Adipocyte (in vitro differentiated cells): ENCODE results near the gene MKLN1.
"Not testable (repeated sequence)": the region's sequence is repeated elsewhere in the genome, so short reads cannot be mapped to it uniquely, and the experiment has no call there.

Experiments used
- DNase-seq: peaks from one replicate; pipeline ENCODE4 v3.0.0-alpha.2; 2015; ENCODE audit warnings: low read depth
- H3K27me3 ChIP-seq: replicated peaks from 2 replicates; pipeline ENCODE4 v1.7.0; 2013; ENCODE audit warnings: mild to moderate bottlenecking, low read length, moderate library complexity; ENCODE audit not compliant: control insufficient read depth, insufficient read depth
- H3K36me3 ChIP-seq: 2 replicates; pipeline ENCODE4 v1.7.0; 2013; ENCODE audit warnings: low read length, mild to moderate bottlenecking, moderate library complexity; ENCODE audit not compliant: control insufficient read depth, insufficient read depth, severe bottlenecking
- H3K4me1 ChIP-seq: 2 replicates; pipeline ENCODE4 v1.7.0; 2013; ENCODE audit warnings: mild to moderate bottlenecking, low read length, moderate library complexity; ENCODE audit not compliant: control insufficient read depth, insufficient read depth
- H3K4me3 ChIP-seq: 2 replicates; pipeline ENCODE4 v1.7.0; 2013; ENCODE audit warnings: mild to moderate bottlenecking, low read length, moderate library complexity
- H3K9ac ChIP-seq: 2 replicates; pipeline ENCODE4 v1.7.0; 2013; ENCODE audit warnings: mild to moderate bottlenecking, low read length, moderate library complexity
- H3K9me3 ChIP-seq: 2 replicates; pipeline ENCODE4 v1.7.0; 2013; ENCODE audit warnings: mild to moderate bottlenecking, low read length, moderate library complexity; ENCODE audit not compliant: control insufficient read depth

The MKLN1 gene

GRCh38 chr7:131513245-131514061, 185.8 kb downstream of the MKLN1 start:
- Histone ChIP-seq H3K9ac (peak overlapping the region; percentile 30), H3K36me3 (no peaks in the 10 kb centered on the region), H3K27me3 (no peaks in the 10 kb centered on the region), H3K9me3 (no peaks in the 10 kb centered on the region), H3K4me1 (peaks cover 8% of the 10 kb centered on the region), H3K4me3 (no peak overlapping the region)
- peak; percentile 94 for DNase-seq

- not testable (repeated sequence) for H3K27me3 ChIP-seq, H3K9me3 ChIP-seq, H3K4me3 ChIP-seq, H3K9ac ChIP-seq, H3K36me3 ChIP-seq, DNase-seq, H3K4me1 ChIP-seq
Measured at GRCh38 chr7:131515471-131515870, 187.8 kb downstream of the MKLN1 start.

GRCh38 chr7:131517218-131517923, 189.7 kb downstream of the MKLN1 start:
- no peak for DNase-seq
- Histone ChIP-seq H3K9ac (no peak overlapping the region), H3K9me3 (no peaks in the 10 kb centered on the region), H3K27me3 (no peaks in the 10 kb centered on the region), H3K36me3 (no peaks in the 10 kb centered on the region), H3K4me1 (peaks cover 8% of the 10 kb centered on the region), H3K4me3 (no peak overlapping the region)

GRCh38 chr7:131518626-131519025, 190.9 kb downstream of the MKLN1 start:
- no peaks in the 10 kb centered on the region for H3K27me3 ChIP-seq
- DNase-seq = no peak
- H3K4me1 ChIP-seq = peaks cover 5% of the 10 kb centered on the region
- H3K36me3 ChIP-seq = no peaks in the 10 kb centered on the region
- H3K4me3 ChIP-seq = no peak overlapping the region
- no peaks in the 10 kb centered on the region for H3K9me3 ChIP-seq
- no peak overlapping the region for H3K9ac ChIP-seq

- Histone ChIP-seq H3K9me3 (no peaks in the 10 kb centered on the region), H3K9ac (no peak overlapping the region), H3K36me3 (no peaks in the 10 kb centered on the region), H3K27me3 (no peaks in the 10 kb centered on the region), H3K4me3 (no peak overlapping the region), H3K4me1 (no peaks in the 10 kb centered on the region)
- peak; percentile 34 for DNase-seq
Measured at GRCh38 chr7:131521651-131522163, 194.0 kb downstream of the MKLN1 start.

- DNase-seq = no peak
- peak overlapping the region; percentile 21 for H3K9ac ChIP-seq
- no peaks in the 10 kb centered on the region for H3K9me3 ChIP-seq
- no peaks in the 10 kb centered on the region for H3K4me1 ChIP-seq
- no peaks in the 10 kb centered on the region for H3K27me3 ChIP-seq
- H3K4me3 ChIP-seq = peak overlapping the region; percentile 67
- no peaks in the 10 kb centered on the region for H3K36me3 ChIP-seq
Measured at GRCh38 chr7:131522325-131522930, 194.8 kb downstream of the MKLN1 start.

- Histone ChIP-seq H3K27me3 (no peaks in the 10 kb centered on the region), H3K9ac (no peak overlapping the region), H3K9me3 (no peaks in the 10 kb centered on the region), H3K4me1 (no peaks in the 10 kb centered on the region), H3K36me3 (no peaks in the 10 kb centered on the region), H3K4me3 (no peak overlapping the region)
- DNase-seq = no peak
Measured at GRCh38 chr7:131524115-131524514, 196.4 kb downstream of the MKLN1 start.

GRCh38 chr7:131524703-131525102, 197.0 kb downstream of the MKLN1 start:
- Histone ChIP-seq H3K27me3 (no peaks in the 10 kb centered on the region), H3K4me1 (no peaks in the 10 kb centered on the region), H3K36me3 (no peaks in the 10 kb centered on the region), H3K9me3 (no peaks in the 10 kb centered on the region), H3K4me3 (no peak overlapping the region), H3K9ac (no peak overlapping the region)
- DNase-seq = no peak

GRCh38 chr7:131525820-131526219, 198.1 kb downstream of the MKLN1 start:
- H3K9ac ChIP-seq = no peak overlapping the region
- DNase-seq = no peak
- no peak overlapping the region for H3K4me3 ChIP-seq
- H3K27me3 ChIP-seq = no peaks in the 10 kb centered on the region
- H3K36me3 ChIP-seq = no peaks in the 10 kb centered on the region
- H3K4me1 ChIP-seq = no peaks in the 10 kb centered on the region
- H3K9me3 ChIP-seq = no peaks in the 10 kb centered on the region

- Histone ChIP-seq H3K4me3 (no peak overlapping the region), H3K9me3 (no peaks in the 10 kb centered on the region), H3K36me3 (no peaks in the 10 kb centered on the region), H3K27me3 (no peaks in the 10 kb centered on the region), H3K4me1 (no peaks in the 10 kb centered on the region), H3K9ac (no peak overlapping the region)
- DNase-seq = no peak
Measured at GRCh38 chr7:131527456-131527855, 199.8 kb downstream of the MKLN1 start.

- Histone ChIP-seq H3K4me3 (no peak overlapping the region), H3K9me3 (no peaks in the 10 kb centered on the region), H3K4me1 (no peaks in the 10 kb centered on the region), H3K27me3 (no peaks in the 10 kb centered on the region), H3K36me3 (no peaks in the 10 kb centered on the region), H3K9ac (no peak overlapping the region)
- no peak for DNase-seq
Measured at GRCh38 chr7:131529179-131529578, 201.5 kb downstream of the MKLN1 start.
